GM13976 (cell line): ENCODE results near the gene CYFIP1.

ENCODE experiments used
- DNase-seq: peaks from one replicate; pipeline ENCODE4 v3.0.0; 2012; ENCODE audit warnings: low spot score
- CTCF ChIP-seq: IDR thresholded peaks from 2 replicates; pipeline ENCODE4 v1.5.1; 2012; ENCODE audit warnings: borderline replicate concordance, mild to moderate bottlenecking; ENCODE audit not compliant: insufficient read depth; ENCODE audit errors: extremely low read depth, missing control alignments, control extremely low read depth
- in situ Hi-C: fragments of 300-500 bp; cut with MboI; formaldehyde crosslinking; loops from one replicate; pipeline ENCODE4 v1.12.0; 2022; ENCODE audit warnings: low sequenced_read_pairs, mixed read lengths, inconsistent platforms; ENCODE audit not compliant: unreplicated experiment

The CYFIP1 gene

DNA sequence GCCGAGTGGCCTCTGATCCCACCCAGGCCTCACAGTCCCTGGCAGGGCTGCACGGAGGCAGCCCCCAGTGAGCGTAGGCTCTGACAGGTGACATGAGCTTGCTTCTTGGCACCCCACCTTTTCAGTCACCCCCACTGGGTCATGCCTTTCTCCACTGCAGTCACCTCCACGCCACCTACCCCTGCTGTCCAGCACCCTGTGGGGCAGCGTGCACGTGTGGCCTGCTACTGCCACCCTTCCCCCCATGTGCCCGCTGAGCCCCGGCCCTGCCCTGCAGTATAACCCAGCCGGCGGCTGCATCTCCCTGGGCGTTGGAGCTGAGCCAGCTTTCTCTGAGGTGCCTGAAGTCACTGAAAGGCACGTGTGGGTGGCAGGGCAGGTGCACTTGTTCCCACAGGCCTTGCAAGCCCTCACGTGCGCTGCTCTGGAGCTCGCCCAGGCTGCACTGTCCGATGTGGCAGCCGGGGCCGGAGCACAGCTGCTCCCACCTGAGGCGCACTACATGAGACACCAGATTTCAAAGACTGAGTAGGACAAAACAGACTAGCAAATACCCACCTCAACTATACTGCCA, 76.1 kb downstream of the CYFIP1 start:
- no peak for DNase-seq
- no peak for TF ChIP-seq CTCF
- in situ Hi-C loops: no loop called here

DNA sequence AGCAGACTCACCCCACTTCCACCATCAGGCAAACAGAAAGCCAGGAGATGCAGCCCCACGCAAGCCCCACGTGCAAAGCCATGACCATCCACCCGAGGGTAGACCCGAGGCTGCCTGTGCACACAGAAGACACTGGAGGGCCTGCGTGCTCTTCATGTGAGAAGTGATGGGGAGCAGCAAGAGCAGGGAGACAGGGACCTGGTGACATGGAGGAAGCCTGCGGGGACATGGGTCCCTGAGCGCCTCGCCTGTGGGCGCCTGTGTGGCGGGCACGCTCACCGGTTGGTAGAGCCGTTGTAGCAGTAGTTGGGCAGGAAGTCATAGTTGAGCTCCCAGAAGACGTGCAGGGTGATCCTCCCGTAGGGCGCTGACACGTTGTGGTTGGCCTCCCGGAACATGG, 76.7 kb downstream of the CYFIP1 start:
- in situ Hi-C loops: no loop called here

GRCh38 chr15:22902981-22903380, 77.2 kb downstream of the CYFIP1 start:
- no peak for DNase-seq
- in situ Hi-C loops: no loop called here
- TF ChIP-seq CTCF: no peak

More for the DNA sequence above, 76.7 kb downstream of the CYFIP1 start:
- DNase-seq: no peak
- TF ChIP-seq CTCF: no peak

DNA sequence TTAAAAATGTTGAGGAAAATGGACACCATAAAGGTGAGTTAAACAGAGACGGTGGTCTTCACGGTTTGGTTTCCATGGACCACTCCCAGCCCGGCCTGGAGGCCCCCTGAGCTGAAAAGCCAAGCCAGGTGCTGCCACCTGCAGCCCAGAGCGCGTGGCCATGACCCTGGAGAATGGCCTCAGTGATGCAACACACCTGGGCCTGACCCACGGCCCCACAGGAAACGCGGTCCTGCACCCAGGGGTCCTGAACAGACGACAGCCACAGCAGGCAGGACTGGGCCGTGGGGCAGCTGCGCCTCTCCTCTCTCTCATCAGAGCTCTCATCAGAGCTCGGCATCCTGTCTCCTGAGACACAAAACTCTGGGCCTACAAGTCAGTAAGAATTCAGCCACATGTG, 77.6 kb downstream of the CYFIP1 start:
- no peak for DNase-seq
- in situ Hi-C loops: no loop called here
- TF ChIP-seq CTCF: peak; percentile 17

GRCh38 chr15:22902046-22902445, 78.1 kb downstream of the CYFIP1 start:
- DNase-seq: no peak
- TF ChIP-seq CTCF: no peak
- in situ Hi-C loops: no loop called here

GRCh38 chr15:22895465-22896190, 84.5 kb downstream of the CYFIP1 start:
- TF ChIP-seq CTCF: no peak
- DNase-seq: no peak
- in situ Hi-C loops: no loop called here
